ENCODE results near the gene SLC49A3.

DNA sequence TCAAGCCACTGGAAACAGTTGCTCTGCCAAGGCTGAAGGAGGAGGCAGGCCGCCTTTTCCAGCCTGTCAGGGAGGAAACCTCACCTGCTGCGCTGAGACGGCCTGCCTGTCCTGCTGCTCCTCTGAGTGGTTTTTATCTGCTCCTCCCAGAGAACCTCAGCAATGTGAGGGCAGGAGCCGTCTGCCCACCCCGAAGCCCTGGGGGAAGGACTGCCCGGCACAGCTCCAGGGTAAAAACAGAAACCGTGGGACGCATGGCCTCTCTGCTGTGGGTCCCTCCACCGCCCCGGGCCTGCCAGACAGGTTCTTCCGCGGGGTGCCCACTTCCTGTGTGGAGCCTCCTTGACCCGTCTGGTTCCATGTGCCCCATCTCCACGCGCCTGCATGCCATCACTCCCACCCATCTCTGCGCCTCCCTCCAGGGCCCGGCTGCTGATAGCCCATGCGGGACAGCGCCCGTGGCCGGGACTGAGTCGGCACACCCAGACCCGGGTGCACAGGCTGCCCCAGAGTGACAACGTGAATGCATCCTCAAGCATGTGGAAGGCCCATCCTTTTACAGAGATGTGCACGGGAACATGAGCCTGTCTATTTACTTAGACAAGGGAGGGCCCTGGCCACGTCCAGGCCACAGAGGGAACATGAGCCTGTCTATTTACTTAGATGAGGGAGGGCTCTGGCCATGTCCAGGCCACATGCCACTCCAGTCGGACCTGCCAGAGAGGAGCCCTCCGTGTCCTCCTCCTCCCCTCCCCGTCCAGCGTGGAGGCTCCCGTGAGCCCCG is 4.0 kb upstream of the SLC49A3 start:
- TF ChIP-seq CTCF (conservative IDR thresholded peaks at IDR 0.05 in 1 of 2, IDR thresholded peaks at IDR 0.05 in 1 of 2; ENCODE audit: low read depth in 1 of 2, low read length in 2 of 2) (no peak), EZH2 (IDR thresholded peaks at IDR 0.05; ENCODE audit: low read length, missing control alignments) (no peak)
